ENCODE results near the gene MPPE1. TPM values are rescaled to one million over a fixed set of nuclear protein-coding genes. Genes with fewer than 3 reads are reported as not detected.

Gene MPPE1
- polyA plus RNA-seq, 1 experiment = 31.0 TPM

DNA sequence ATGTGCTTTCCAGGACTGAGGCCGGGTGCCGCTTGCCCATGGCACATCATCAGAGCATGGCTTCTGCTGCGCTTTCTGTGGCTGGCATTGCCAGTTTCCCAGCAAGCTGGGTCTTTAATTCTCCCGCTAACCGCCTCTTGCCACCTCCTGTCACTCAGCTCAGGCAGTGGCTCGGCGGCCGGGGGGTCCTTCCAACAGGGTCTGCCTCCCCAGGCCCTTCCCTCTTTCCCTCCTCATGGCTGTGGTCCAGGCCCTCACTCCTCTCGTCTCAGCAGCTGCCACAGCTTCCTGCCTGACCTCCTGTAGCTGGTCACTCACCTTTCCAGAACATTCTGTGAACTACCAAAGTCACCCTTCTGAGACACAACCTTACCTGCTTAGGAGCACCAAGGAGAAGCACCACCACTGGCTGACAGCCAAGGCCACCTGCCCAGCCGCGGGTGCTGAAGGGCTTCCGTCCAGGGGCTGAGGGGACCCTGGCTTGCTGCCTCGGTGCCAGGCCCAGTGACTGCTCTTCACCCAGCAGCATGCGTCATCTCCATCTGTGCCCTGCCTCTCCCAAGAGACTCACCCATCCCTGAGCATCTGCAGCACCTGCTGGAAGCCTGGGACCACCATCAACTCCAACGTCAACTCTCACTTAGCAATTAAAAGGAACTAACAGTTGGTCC is 34.3 kb downstream of the MPPE1 start:
- ChIA-PET CTCF (interaction anchor here (1.7 to 4.1 kb wide), 2 partner anchors 141 to 146 kb away, joined by 3 to 12 read pairs; no protein-coding TSS in a partner anchor), POLR2A (no interaction called here)
- H3K27me3 ChIP-seq (ENCODE audit: control insufficient read depth, insufficient read depth, low read length) = no peaks in the 10 kb centered on the region
- TF ChIP-seq, protein P1, sequence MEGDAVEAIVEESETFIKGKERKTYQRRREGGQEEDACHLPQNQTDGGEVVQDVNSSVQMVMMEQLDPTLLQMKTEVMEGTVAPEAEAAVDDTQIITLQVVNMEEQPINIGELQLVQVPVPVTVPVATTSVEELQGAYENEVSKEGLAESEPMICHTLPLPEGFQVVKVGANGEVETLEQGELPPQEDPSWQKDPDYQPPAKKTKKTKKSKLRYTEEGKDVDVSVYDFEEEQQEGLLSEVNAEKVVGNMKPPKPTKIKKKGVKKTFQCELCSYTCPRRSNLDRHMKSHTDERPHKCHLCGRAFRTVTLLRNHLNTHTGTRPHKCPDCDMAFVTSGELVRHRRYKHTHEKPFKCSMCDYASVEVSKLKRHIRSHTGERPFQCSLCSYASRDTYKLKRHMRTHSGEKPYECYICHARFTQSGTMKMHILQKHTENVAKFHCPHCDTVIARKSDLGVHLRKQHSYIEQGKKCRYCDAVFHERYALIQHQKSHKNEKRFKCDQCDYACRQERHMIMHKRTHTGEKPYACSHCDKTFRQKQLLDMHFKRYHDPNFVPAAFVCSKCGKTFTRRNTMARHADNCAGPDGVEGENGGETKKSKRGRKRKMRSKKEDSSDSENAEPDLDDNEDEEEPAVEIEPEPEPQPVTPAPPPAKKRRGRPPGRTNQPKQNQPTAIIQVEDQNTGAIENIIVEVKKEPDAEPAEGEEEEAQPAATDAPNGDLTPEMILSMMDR (IDR thresholded peaks at IDR 0.05; ENCODE audit: insufficient read depth, low read depth, low read length) = no peak
- H3K4me3 ChIP-seq (ENCODE audit: low read depth, low read length) = no peak overlapping the region
- no peaks in the 10 kb centered on the region for H3K36me3 ChIP-seq (ENCODE audit: control insufficient read depth, insufficient read depth, low read length)
- DNase-seq (ENCODE audit: low read depth) = no peak

- POLR2A ChIA-PET = no interaction called here
- CTCF ChIA-PET = interaction anchor here (0.6 to 4.1 kb wide), 3 partner anchors 26 to 145 kb away, joined by 3 to 12 read pairs (median 3); no protein-coding TSS in a partner anchor
These were observed 35.5 kb downstream of the MPPE1 start for GRCh38 chr18:11872479-11873136.

DNA sequence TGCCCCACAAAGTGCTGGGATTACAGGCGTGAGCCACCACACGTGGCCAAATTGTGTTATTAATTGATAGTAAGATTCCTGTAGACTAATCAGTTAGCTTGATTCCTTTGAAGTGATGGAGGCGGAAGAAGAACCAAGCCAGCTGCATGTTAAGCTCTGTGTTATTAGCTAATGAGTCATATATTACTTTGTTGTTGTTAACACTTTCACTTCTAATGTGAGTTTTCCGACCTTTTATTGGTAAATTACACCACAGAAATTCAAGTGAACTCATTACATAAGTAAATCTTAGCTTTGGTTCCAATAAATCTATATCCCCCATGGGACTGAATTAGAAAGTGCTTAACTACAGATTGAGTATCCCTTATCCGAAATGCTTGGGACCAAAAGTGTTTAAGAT is 36.6 kb downstream of the MPPE1 start:
- Histone ChIP-seq H3K27me3 (ENCODE audit: control insufficient read depth, insufficient read depth, low read length) (no peaks in the 10 kb centered on the region), H3K36me3 (ENCODE audit: control insufficient read depth, insufficient read depth, low read length) (no peaks in the 10 kb centered on the region), H3K4me3 (ENCODE audit: low read depth, low read length) (no peak overlapping the region)
- POLR2A ChIA-PET = no interaction called here
- CTCF ChIA-PET = interaction anchor here (0.8 to 4.1 kb wide), 4 partner anchors 23 to 154 kb away, joined by 3 to 12 read pairs (median 3); no protein-coding TSS in a partner anchor
- DNase-seq (ENCODE audit: low read depth) = no peak
- TF ChIP-seq, protein P1 (IDR thresholded peaks at IDR 0.05; ENCODE audit: insufficient read depth, low read depth, low read length) = no peak

More at GRCh38 chr18:11872479-11873136, 35.5 kb downstream of the MPPE1 start:
- no peak for DNase-seq (ENCODE audit: low read depth)
- TF ChIP-seq, protein P1 (IDR thresholded peaks at IDR 0.05; ENCODE audit: insufficient read depth, low read depth, low read length) = peak; percentile 34; the same call in 1 of the 2 replicates
- H3K4me3 ChIP-seq (ENCODE audit: low read depth, low read length) = no peak overlapping the region
- no peaks in the 10 kb centered on the region for H3K27me3 ChIP-seq (ENCODE audit: control insufficient read depth, insufficient read depth, low read length)
- H3K36me3 ChIP-seq (ENCODE audit: control insufficient read depth, insufficient read depth, low read length) = no peaks in the 10 kb centered on the region

DNA sequence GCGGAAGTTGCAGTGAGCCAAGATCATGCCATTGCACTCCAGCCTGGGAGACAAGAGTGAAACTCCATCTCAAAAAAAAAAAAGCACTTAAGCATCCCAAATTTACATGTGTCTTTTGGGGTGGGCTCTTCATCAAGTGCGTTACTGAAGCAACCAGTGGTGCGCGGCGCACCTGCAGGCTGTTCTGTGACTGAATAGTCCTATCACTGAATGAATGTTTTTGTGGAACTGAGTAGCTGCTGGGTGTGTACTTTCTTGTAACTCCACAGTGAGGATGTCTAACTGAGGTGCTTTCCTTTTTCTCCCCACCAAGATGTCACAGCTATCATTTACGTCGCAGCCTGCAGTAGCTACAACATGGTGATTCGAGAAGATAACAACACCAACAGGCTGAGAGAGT is 39.9 kb downstream of the MPPE1 start:
- ChIA-PET POLR2A (no interaction called here), CTCF (interaction anchor here (0.9 kb wide), 1 partner anchor 135 kb away, joined by 3 read pairs; no protein-coding TSS in a partner anchor)
- Histone ChIP-seq H3K27me3 (ENCODE audit: control insufficient read depth, insufficient read depth, low read length) (no peaks in the 10 kb centered on the region), H3K36me3 (ENCODE audit: control insufficient read depth, insufficient read depth, low read length) (no peaks in the 10 kb centered on the region), H3K4me3 (ENCODE audit: low read depth, low read length) (no peak overlapping the region)
- DNase-seq (ENCODE audit: low read depth) = no peak
- TF ChIP-seq, protein P1 (IDR thresholded peaks at IDR 0.05; ENCODE audit: insufficient read depth, low read depth, low read length) = no peak

GRCh38 chr18:11866764-11867163 is 41.4 kb downstream of the MPPE1 start:
- no peak overlapping the region for H3K4me3 ChIP-seq (ENCODE audit: low read depth, low read length)
- CTCF ChIA-PET = no interaction called here
- DNase-seq (ENCODE audit: low read depth) = no peak
- H3K36me3 ChIP-seq (ENCODE audit: control insufficient read depth, insufficient read depth, low read length) = no peaks in the 10 kb centered on the region
- TF ChIP-seq, protein P1 (IDR thresholded peaks at IDR 0.05; ENCODE audit: insufficient read depth, low read depth, low read length) = no peak
- POLR2A ChIA-PET = no interaction called here
- H3K27me3 ChIP-seq (ENCODE audit: control insufficient read depth, insufficient read depth, low read length) = no peaks in the 10 kb centered on the region
